Measurements from ENCODE around the gene CD96.

CD96 gene

GRCh38 chr3:111566844-111567243 is 24.8 kb downstream of the CD96 start:
- DNase-seq (ENCODE audit: low spot score): no peak

- no peak for DNase-seq (ENCODE audit: low spot score)
Measured at GRCh38 chr3:111568355-111568754, 26.4 kb downstream of the CD96 start.

GRCh38 chr3:111568911-111569310 is 26.9 kb downstream of the CD96 start:
- no peak for DNase-seq (ENCODE audit: low spot score)

GRCh38 chr3:111570404-111571030 is 28.5 kb downstream of the CD96 start:
- no peak for DNase-seq (ENCODE audit: low spot score)

GRCh38 chr3:111571282-111571681 is 29.3 kb downstream of the CD96 start:
- no peak for DNase-seq (ENCODE audit: low spot score)

- DNase-seq (ENCODE audit: low spot score): no peak
Measured at GRCh38 chr3:111571907-111572460, 30.0 kb downstream of the CD96 start.

GRCh38 chr3:111577113-111577512 is 35.1 kb downstream of the CD96 start:
- DNase-seq (ENCODE audit: low spot score): no peak

GRCh38 chr3:111577798-111578685 is 36.0 kb downstream of the CD96 start:
- peak; percentile 77 for DNase-seq (ENCODE audit: low spot score)

- no peak for DNase-seq (ENCODE audit: low spot score)
Measured at GRCh38 chr3:111578867-111579266, 36.9 kb downstream of the CD96 start.

GRCh38 chr3:111579495-111579894 is 37.5 kb downstream of the CD96 start:
- DNase-seq (ENCODE audit: low spot score): no peak

- DNase-seq (ENCODE audit: low spot score): no peak
Measured at GRCh38 chr3:111581403-111582119, 39.6 kb downstream of the CD96 start.

GRCh38 chr3:111582120-111582474 is 40.1 kb downstream of the CD96 start:
- peak; percentile 85 for DNase-seq (ENCODE audit: low spot score)

GRCh38 chr3:111584744-111585143 is 42.7 kb downstream of the CD96 start:
- no peak for DNase-seq (ENCODE audit: low spot score)

GRCh38 chr3:111585217-111585616 is 43.2 kb downstream of the CD96 start:
- no peak for DNase-seq (ENCODE audit: low spot score)

GRCh38 chr3:111588527-111588926 is 46.5 kb downstream of the CD96 start:
- no peak for DNase-seq (ENCODE audit: low spot score)

GRCh38 chr3:111589303-111590142 is 47.5 kb downstream of the CD96 start:
- no peak for DNase-seq (ENCODE audit: low spot score)

- DNase-seq (ENCODE audit: low spot score): no peak
Measured at GRCh38 chr3:111590143-111590491, 48.1 kb downstream of the CD96 start.

- DNase-seq (ENCODE audit: low spot score): no peak
Measured at GRCh38 chr3:111591555-111591954, 49.6 kb downstream of the CD96 start.

GRCh38 chr3:111592143-111592542 is 50.1 kb downstream of the CD96 start:
- no peak for DNase-seq (ENCODE audit: low spot score)

- DNase-seq (ENCODE audit: low spot score): no peak
Measured at GRCh38 chr3:111592936-111593335, 50.9 kb downstream of the CD96 start.

GRCh38 chr3:111593666-111594065 is 51.7 kb downstream of the CD96 start:
- DNase-seq (ENCODE audit: low spot score): no peak

GRCh38 chr3:111594205-111594604 is 52.2 kb downstream of the CD96 start:
- DNase-seq (ENCODE audit: low spot score): peak; percentile 77

Measured in AG20443 (cell line).